OCI-M1 (cell line): ENCODE data around the gene CREM.
A peak's percentile ranks its signal among the peaks of the same experiment; 100 is the strongest.
"Not testable (repeated sequence)": the region's sequence is repeated elsewhere in the genome, so short reads cannot be mapped to it uniquely, and the experiment has no call there.

Source experiments
- DNase-seq: peaks from one replicate; lab custom pipeline; 2025; lab: John Stamatoyannopoulos, UW

CREM gene

DNA sequence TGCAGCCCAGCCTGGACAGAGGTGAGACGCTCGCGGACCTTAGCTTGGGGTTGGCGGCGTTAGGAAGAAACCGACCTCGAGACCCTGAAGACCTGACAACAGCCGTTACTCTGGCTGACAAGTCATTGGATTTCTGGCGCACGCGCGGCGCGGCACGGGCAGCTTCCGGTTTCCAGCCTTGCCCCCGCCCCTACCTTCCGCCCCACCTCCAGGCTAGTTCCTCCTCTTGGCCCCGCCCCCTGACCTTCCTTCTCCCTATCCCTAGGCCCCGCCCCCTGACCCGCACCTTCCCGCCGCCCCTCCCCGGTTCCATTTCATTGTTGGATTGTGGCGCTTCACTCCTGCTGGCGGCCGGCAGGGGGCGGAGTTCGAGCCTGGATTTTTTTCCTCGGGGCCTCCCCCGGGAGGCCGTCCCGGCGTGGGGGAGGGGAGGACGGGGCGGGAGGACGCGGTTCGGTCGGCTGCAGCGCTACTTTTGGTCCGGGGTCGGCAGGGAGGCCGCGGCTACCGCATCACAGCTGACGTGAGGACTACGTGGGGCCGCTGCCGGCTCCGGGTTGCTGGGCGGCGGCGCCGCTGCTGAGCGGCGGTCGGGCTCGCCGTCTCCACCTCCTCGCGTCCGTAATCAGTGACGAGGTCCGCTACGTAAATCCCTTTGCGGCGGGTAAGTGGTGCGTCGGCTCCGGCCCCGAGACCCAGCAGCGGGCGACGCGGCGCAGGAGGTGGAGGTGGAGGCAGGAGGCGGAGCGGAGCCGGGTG is at the start of gene CREM:
Gene CREM (plus strand): TSS at position 317 of the 759 bp plus-strand sequence. CDS start 10,990 bp downstream, outside the sequence.
- peak; percentile 97 for DNase-seq

GRCh38 chr10:35079265-35079664 is 47.4 kb upstream of the CREM start:
- DNase-seq = no peak

DNA sequence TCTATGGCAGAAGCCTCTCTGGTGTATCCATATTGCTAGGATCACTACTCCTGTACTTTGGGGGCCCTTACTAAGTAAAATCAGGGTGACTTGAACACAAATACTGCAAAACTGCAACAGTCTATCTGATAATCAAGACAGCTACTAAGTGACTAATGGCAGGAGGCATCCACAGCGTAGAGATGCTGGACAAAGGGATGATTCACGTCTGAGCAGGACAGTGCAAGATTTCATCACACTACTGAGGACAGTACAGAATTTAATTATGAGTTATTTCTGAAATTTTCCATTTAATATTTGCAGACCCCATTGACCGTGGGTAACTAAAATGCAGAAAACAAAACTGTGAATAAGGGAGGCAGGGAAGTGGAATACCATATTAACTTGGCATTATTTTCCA is 46.9 kb upstream of the CREM start:
- DNase-seq = no peak

GRCh38 chr10:35080261-35080660 is 46.4 kb upstream of the CREM start:
- not testable (repeated sequence) for DNase-seq

- no peak for DNase-seq
These were observed 43.4 kb upstream of the CREM start for GRCh38 chr10:35083242-35083641.

DNA sequence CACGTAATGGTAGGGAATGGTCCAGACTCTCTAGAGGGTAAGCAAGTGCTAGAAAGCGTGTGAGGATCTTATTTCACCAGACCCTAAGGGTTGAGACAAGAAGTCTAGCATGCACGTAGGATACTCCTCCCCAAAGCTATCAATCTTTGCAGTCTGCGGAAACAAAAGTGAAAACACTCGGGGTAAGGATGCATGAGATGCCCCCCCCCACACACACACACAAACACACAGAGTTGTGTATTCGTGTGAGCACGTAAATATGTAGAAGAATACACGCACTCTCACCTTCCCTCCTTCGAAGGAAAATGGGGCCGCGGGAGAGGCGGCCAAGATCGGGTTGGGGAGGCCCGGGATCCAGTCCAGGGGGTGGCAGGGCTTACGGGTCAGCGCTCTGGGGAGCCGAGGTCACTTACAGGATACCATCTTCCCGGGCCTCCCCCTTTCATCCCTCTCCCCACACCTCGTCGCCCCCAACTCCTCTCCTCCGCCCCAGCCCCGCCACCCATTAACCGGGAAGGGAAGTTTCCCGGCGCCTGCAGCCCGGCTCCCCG is 37.0 kb upstream of the CREM start:
- peak; percentile 75 for DNase-seq

DNA sequence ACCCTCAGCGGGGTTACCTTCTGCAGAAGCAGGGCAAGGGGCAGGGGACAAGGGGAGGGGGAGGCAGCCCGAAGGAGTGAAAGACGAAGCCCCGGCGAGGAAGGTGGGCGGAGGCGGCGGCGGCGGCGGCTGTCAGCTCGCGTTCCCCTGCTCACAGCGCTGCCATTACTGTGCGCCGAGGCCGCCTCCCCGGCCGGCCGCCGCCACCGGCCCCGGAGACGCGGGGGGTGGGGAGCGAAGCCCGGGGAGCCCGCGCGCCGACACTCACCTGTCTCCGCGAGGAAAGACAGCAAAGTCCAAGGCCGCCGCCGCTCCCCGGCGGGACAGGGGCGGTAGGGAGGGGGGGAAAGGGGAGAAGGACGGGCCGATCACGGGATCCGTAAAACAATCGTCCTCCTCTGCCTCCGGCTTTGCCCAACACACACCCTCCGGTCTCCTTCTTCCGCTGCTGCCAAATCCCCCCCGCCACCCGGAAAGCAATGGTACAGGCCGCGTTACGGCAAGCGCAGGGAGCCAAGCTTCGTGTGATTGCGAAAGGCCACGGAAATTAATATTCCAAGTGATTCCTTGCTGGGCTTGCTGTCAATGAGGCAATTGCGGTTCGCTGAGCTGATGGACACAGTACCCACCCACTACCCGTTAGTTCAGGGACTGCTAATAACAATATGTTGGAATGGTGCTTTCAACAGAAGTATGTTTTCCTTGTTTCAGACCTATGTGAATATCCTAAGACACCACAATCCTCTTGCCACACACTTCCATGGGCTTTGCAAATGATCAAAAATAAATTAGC is 36.3 kb upstream of the CREM start, which contains the start of gene CUL2:
Gene CUL2 (minus strand): TSS at position 180 of the 793 bp plus-strand sequence. CDS start 19,024 bp downstream, outside the sequence.
- peak; percentile 95 for DNase-seq

DNA sequence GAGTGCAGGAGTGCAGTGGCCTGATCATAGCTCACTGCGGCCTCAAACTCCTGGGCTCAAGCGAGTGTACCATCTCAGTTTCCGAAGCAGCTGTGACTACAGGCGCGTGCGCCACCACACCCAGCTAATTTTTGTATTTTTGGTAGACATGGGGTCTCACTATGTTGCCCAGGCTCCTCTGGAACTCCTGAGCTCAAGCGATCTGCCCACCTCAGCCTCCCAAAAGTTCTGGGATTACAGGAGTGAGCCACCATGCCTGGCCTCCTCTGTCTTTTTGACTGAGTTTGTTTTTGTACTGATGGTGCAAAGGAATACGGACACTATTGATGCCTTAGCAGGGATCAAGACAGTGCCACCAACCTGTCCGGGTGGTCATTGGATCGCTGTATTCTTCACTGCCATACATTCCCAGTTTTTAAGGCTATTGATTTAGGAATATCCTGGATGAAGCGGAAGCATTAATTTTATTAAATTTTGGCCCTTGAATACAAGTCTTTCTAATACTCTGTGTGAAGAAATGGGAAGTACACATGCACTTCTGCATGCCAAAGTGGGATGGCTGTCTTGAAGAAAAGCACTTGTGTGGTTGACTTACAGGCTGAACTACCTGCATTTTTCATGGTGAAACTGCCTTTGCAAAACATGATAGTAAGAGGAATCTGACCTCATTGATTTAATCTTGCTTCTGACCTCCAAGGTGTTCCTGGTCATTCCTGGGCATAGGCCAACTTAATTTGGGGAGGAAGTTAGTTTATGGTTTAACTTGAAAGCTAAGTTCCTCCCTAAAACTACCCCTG is 34.5 kb upstream of the CREM start:
- DNase-seq = peak; percentile 13

GRCh38 chr10:35092851-35093250 is 33.8 kb upstream of the CREM start:
- peak; percentile 38 for DNase-seq

DNA sequence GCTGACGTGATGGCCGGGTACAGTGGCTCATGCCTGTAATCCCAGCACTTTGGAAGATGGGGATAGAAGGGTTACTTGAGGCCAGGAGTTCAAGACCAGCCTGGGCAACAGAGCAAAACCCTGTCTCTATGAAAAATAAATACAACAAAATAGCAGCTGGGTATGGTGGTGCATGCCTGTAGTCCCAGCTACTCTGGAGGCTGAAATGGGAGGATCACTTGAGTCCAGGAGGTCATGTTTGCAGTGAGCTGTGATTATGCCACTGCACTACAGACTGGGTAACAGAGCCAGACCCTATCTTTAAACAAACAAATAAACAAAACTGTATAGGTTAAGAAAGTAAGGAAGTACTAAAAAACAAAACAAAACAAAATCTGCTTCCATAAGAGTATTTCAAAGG is 30.3 kb upstream of the CREM start:
- DNase-seq = no peak

GRCh38 chr10:35097510-35097909 is 29.1 kb upstream of the CREM start:
- DNase-seq = no peak

DNA sequence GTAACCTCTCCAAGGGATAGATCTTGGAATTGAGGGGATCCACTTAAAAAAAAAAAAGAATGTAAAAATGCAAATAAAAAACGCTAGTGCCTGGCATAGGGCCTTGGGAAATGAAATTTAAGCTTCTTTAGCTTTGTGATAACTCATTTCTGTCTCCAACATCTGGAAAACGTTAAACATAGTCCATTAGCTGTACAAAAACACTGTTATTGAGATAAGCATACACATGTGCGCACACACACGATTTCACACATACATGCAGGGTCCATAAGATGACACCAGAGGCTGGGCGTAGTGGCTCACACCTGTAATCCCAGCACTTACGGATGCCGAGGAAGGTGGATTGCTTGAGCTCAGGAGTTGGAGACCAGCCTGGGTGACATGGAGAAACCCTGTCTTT is 22.8 kb upstream of the CREM start:
- DNase-seq = no peak

DNA sequence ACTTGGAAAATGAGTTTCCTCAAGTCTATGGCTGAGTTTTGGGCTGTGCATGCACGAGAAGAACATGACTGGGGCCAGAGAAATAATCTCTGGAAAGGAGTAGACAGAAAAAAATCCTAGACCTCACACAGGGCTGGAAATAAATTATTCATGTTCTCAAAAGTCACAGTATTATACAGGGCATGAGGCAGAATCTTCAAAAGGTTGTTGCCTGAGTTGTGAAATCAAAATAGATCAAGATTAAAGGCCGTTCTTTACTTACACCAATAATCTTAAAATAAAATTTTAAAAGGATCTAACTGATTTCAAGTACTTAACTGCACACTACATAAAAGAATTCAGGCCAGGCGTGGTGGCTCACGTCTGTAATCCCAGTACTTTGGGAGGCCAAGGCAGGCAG is 14.1 kb upstream of the CREM start:
- no peak for DNase-seq

DNA sequence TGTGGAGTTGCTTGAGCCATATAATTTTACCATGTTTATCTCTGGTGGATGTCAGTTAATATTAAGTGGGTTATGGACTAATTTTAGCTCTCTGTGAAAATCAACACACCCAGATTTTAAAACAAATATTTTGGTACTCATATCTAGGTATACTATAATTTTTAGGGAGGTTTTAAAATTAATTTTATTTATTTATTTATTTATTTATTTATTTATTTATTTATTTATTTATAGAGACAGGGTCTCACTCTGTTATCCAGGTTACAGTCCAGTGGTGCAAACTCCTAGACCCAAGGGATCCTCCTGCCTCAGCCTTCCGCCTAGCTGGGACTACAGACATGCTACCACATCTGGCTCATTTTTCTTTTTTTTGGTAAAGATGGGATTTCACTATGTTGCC is 7.3 kb upstream of the CREM start:
- DNase-seq = no peak

DNA sequence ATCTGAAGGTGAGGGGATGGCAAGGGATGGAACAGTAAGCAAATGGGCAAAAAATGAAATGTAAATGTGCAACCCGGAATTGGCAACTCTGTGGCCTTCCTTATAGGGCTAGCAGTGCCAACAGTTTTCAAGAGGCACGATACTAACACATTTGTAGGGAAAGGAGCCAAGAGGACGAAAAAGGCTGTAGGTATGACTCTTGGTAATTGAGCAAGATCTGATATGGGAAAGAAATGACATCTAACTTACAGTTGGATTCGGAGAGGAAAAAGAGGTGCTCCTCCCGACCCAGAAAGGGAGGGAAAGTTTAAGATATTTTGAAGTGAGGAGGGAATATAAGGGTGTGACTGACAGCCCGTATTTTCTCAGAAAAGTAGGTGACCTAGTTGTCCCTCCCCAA is 2.1 kb upstream of the CREM start:
- no peak for DNase-seq

- no peak for DNase-seq
These were observed 550 bp upstream of the CREM start for GRCh38 chr10:35126062-35126529.

DNA sequence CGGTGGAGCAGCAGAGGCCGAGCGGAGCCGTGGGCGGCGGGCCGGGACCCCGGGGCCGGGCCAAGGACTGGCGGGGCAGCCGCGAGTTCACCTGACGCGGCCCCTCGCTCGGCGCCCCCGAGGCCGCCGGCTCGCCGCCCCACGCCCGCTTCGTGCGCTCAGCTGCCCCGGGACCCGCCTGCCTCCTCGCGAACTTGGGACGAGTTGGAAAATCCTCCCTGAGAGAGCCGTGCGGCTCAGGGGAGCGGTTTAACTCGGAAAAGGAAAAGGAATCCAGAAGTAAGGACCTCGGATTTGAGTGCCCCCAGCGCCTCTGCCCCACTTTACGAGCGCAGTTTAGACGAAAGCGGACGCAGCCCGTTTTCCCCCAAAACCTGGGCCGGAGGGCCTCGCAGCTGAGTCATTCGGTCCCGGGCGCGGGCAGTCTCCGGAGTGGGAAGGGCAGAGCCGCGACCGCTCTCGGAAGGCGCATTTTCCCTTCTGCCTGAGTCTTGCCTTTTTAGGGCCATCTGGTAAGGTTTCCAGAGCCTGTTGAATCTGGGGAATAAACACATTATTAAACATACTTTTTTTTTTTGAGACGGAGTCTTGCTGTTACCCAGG is 744 bp downstream of the CREM start:
- peak; percentile 73 for DNase-seq

- no peak for DNase-seq
These were observed 2.6 kb downstream of the CREM start for GRCh38 chr10:35129185-35129674.

DNA sequence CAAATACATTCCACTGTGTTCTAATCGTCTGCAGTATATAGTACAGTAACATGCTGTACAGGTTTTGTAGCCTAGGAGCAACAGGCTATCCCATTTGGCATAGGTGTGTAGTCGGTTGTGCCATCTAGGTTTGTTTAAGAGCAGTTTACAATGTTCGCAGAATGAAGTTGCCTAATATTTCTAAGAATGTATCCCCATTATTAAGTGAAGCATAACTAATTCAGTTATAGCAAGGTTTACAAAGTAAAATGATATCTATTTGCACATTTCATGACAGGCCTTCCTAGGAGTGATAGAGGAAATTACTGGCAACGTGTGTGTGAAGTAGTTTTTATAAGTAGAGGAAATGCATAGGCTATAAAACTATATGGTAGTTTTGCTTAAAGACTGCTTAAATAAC is 4.0 kb downstream of the CREM start:
- DNase-seq = no peak

GRCh38 chr10:35132727-35133126 is 6.1 kb downstream of the CREM start:
- DNase-seq = no peak

GRCh38 chr10:35133586-35133985 is 6.9 kb downstream of the CREM start:
- no peak for DNase-seq
